ENCODE data around the gene DNAH10. TPM values are rescaled to one million over a fixed set of nuclear protein-coding genes. Genes with fewer than 3 reads are reported as not detected.

The DNAH10 gene
- total and polyA plus RNA-seq, 10 of the 15 experiments (the other 5 are each of a cell fraction or from before 2014, with no cell fraction given): 0.01 to 0.32 (median 0.06) TPM

DNA sequence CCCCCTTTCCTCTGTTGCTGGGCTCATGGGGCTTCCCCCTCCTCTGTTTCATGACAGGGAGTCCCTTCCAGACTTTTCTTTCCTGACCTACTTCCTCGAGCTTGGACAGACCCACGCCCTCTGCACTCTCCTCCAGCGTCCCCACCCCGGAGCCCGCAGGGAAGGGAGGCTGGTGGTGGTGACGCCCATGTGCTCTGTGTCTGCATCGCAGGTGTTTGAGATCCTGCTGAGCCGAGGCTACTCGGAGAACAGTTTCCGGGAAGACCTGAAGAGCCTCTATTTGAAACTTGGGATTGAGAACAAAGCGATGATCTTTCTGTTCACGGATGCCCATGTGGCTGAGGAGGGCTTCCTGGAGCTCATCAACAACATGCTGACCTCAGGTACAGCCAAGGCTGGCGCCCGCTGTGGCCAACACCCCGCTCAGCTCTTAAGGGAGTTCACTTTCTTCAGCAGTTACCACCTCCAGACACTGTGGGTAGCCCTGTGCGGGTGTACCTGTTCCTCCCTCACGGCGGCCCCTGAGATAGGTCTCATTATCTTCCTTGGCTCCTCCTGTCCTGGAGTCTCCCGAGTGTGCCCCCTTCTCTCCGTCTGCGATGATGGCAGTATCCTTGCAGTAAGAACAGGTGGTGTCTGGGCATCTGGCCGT lies 125.0 kb downstream of the DNAH10 start:
- RAD21 ChIA-PET (ENCODE audit: unreplicated experiment): no interaction called here
- WGBS (ENCODE audit: insufficient coverage, insufficient replicate concordance, low lambda C conversion rate, missing lambda C conversion rate): 57% methylated on average over 22 of the region's 22 CpGs
- no peak for TF ChIP-seq SPI1 (IDR thresholded peaks at IDR 0.05; ENCODE audit: borderline replicate concordance, insufficient read depth, low read depth, low read length)
- TF ChIP-seq, protein P1, sequence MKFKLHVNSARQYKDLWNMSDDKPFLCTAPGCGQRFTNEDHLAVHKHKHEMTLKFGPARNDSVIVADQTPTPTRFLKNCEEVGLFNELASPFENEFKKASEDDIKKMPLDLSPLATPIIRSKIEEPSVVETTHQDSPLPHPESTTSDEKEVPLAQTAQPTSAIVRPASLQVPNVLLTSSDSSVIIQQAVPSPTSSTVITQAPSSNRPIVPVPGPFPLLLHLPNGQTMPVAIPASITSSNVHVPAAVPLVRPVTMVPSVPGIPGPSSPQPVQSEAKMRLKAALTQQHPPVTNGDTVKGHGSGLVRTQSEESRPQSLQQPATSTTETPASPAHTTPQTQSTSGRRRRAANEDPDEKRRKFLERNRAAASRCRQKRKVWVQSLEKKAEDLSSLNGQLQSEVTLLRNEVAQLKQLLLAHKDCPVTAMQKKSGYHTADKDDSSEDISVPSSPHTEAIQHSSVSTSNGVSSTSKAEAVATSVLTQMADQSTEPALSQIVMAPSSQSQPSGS (IDR thresholded peaks at IDR 0.05; ENCODE audit: low read length): no peak
- TF ChIP-seq, protein P2, sequence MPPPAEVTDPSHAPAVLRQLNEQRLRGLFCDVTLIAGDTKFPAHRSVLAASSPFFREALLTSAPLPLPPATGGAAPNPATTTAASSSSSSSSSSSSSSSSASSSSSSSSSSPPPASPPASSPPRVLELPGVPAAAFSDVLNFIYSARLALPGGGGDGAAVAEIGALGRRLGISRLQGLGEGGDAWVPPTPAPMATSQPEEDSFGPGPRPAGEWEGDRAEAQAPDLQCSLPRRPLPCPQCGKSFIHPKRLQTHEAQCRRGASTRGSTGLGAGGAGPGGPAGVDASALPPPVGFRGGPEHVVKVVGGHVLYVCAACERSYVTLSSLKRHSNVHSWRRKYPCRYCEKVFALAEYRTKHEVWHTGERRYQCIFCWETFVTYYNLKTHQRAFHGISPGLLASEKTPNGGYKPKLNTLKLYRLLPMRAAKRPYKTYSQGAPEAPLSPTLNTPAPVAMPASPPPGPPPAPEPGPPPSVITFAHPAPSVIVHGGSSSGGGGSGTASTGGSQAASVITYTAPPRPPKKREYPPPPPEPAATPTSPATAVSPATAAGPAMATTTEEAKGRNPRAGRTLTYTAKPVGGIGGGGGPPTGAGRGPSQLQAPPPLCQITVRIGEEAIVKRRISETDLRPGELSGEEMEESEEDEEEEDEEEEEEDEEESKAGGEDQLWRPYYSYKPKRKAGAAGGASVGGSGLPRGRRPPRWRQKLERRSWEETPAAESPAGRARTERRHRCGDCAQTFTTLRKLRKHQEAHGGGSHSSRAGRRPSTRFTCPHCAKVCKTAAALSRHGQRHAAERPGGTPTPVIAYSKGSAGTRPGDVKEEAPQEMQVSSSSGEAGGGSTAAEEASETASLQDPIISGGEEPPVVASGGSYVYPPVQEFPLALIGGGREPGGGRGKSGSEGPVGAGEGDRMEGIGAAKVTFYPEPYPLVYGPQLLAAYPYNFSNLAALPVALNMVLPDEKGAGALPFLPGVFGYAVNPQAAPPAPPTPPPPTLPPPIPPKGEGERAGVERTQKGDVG (CRISPR knock-in tag; IDR thresholded peaks at IDR 0.05): no peak
- TF ChIP-seq HCFC1 (IDR thresholded peaks at IDR 0.05; ENCODE audit: low read length): no peak
- no peak for TF ChIP-seq POU2F2 (IDR thresholded peaks at IDR 0.05; ENCODE audit: borderline replicate concordance, low read depth, low read length)
- no peak for TF ChIP-seq ZNF592 (IDR thresholded peaks at IDR 0.05)
- TF ChIP-seq, protein P3, sequence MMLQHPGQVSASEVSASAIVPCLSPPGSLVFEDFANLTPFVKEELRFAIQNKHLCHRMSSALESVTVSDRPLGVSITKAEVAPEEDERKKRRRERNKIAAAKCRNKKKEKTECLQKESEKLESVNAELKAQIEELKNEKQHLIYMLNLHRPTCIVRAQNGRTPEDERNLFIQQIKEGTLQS (IDR thresholded peaks at IDR 0.05; ENCODE audit: borderline replicate concordance, extremely low read depth, low read depth, low read length): no peak
- TF ChIP-seq WRNIP1 (IDR thresholded peaks at IDR 0.05; ENCODE audit: borderline replicate concordance, low read depth, low read length): no peak
- TF ChIP-seq, protein P4, sequence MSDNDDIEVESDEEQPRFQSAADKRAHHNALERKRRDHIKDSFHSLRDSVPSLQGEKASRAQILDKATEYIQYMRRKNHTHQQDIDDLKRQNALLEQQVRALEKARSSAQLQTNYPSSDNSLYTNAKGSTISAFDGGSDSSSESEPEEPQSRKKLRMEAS (IDR thresholded peaks at IDR 0.05; ENCODE audit: low read depth, low read length): no peak

More for the DNA sequence above, 125.0 kb downstream of the DNAH10 start:
- no peak for ATAC-seq
- ChIA-PET SMC1A (ENCODE audit: uncharacterized antibody, unreplicated experiment) (interaction anchor here (0.6 kb wide), 1 partner anchor 26 kb away, joined by 3 read pairs; no protein-coding TSS in a partner anchor), POLR2A (no interaction called here), CTCF (interaction anchor here (0.7 kb wide), 1 partner anchor 25 kb away, joined by 3 read pairs; no protein-coding TSS in a partner anchor)
- H3K4me2 ChIP-seq (ENCODE audit: control insufficient read depth, insufficient read depth): no peak overlapping the region
- H3K4me3 ChIP-seq: no peak overlapping the region
- H2AFZ ChIP-seq (ENCODE audit: control insufficient read depth, low read depth, low read length): no peak overlapping the region
- H3K4me1 ChIP-seq (ENCODE audit: control insufficient read depth, insufficient read depth, low read length): no peaks in the 10 kb centered on the region
- FAIRE-seq: no peak
- in situ Hi-C loops (cut with MboI) (no loop called here), intact Hi-C loops (cut with micrococcal nuclease; ENCODE audit: unreplicated experiment) (no loop called here)
- no peak for DNase-seq (ENCODE audit: low read depth, low spot score)
- no peak overlapping the region for H3K27ac ChIP-seq (ENCODE audit: control insufficient read depth, insufficient read depth)
- H3K9ac ChIP-seq (ENCODE audit: control insufficient read depth, insufficient read depth, low read length): no peak overlapping the region
- H3K79me2 ChIP-seq (ENCODE audit: control insufficient read depth, insufficient read depth, low read length): no peaks in the 10 kb centered on the region
- no peaks in the 10 kb centered on the region for H4K20me1 ChIP-seq (ENCODE audit: control insufficient read depth, insufficient read depth)
- H3K27me3 ChIP-seq (replicated peaks in 1 of 2; ENCODE audit: control insufficient read depth in 2 of 2, insufficient read depth in 2 of 2, low read length in 1 of 2): no peaks in the 10 kb centered on the region
- BruUV-seq (replicated peaks): no TSS peak
- H3K9me3 ChIP-seq (replicated peaks; ENCODE audit: control insufficient read depth, insufficient read depth, low read length): no peaks in the 10 kb centered on the region
- no peaks in the 10 kb centered on the region for H3K36me3 ChIP-seq (ENCODE audit: control insufficient read depth in 2 of 2, insufficient read depth in 2 of 2, low read length in 1 of 2)
